ENCODE results near the gene GPR18.

Gene GPR18

GRCh38 chr13:99256283-99256682 lies 1.9 kb downstream of the GPR18 start:
- H4K20me1 ChIP-seq (ENCODE audit: low read depth, low read length) = peaks cover 7% of the 10 kb centered on the region; the same call in 1 of the 2 replicates
- H3F3A ChIP-seq (ENCODE audit: insufficient read depth) = peaks cover 39% of the 10 kb centered on the region
- peak overlapping the region; percentile 72 for H3K4me3 ChIP-seq (ENCODE audit: insufficient read depth, low read length, poor library complexity, severe bottlenecking)
- no peaks in the 10 kb centered on the region for H3K27me3 ChIP-seq (ENCODE audit: low read length)
- no peak for TF ChIP-seq EZH2phosphoT487 (conservative IDR thresholded peaks at IDR 0.05; ENCODE audit: low read length)
- TF ChIP-seq, protein P1, sequence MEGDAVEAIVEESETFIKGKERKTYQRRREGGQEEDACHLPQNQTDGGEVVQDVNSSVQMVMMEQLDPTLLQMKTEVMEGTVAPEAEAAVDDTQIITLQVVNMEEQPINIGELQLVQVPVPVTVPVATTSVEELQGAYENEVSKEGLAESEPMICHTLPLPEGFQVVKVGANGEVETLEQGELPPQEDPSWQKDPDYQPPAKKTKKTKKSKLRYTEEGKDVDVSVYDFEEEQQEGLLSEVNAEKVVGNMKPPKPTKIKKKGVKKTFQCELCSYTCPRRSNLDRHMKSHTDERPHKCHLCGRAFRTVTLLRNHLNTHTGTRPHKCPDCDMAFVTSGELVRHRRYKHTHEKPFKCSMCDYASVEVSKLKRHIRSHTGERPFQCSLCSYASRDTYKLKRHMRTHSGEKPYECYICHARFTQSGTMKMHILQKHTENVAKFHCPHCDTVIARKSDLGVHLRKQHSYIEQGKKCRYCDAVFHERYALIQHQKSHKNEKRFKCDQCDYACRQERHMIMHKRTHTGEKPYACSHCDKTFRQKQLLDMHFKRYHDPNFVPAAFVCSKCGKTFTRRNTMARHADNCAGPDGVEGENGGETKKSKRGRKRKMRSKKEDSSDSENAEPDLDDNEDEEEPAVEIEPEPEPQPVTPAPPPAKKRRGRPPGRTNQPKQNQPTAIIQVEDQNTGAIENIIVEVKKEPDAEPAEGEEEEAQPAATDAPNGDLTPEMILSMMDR (IDR thresholded peaks at IDR 0.05; ENCODE audit: insufficient read depth, low read length, poor library complexity, severe bottlenecking) = no peak
- no peak overlapping the region for H2AFZ ChIP-seq (ENCODE audit: low read depth, low read length, severe bottlenecking)
- H3K79me2 ChIP-seq (ENCODE audit: insufficient read depth, low read length) = peaks cover 25% of the 10 kb centered on the region
- no peaks in the 10 kb centered on the region for H3K9me3 ChIP-seq (ENCODE audit: insufficient read depth, low read length)
- H3K9me2 ChIP-seq (replicated peaks; ENCODE audit: insufficient read depth, low read length) = no peaks in the 10 kb centered on the region
- H3K4me2 ChIP-seq (ENCODE audit: low read depth, low read length, poor library complexity, severe bottlenecking) = peak overlapping the region; percentile 99
- peaks cover 20% of the 10 kb centered on the region; the same call in 1 of the 2 replicates for H3K36me3 ChIP-seq (ENCODE audit: low read length)
- H3K9ac ChIP-seq (ENCODE audit: low read length) = peak overlapping the region; percentile 30; the same call in 1 of the 2 replicates
- H3K27ac ChIP-seq (ENCODE audit: low read depth, low read length) = peak overlapping the region; percentile 93

DNA sequence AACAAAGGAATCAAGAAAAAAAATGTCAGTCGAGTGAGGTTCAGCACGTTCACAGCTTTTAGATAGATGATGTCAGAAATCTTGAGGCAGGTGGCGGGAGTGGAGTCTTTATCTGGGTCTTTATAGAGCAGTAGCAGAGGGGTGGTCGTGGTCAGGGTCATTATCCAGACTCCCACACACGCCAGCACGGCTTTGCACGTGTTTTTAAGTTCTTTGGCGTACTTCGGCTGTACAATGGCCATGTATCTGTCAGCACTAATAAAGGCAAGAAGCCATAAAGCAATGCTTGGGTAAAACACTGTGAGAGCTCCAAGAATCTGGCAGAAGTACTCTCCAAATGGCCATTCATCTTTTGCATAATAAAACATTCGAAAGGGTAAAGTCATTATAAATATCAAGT lies 2.9 kb downstream of the GPR18 start:
- Histone ChIP-seq H3K9me3 (ENCODE audit: insufficient read depth, low read length) (no peaks in the 10 kb centered on the region), H3K4me2 (ENCODE audit: low read depth, low read length, poor library complexity, severe bottlenecking) (peak overlapping the region; percentile 99), H3K4me3 (ENCODE audit: insufficient read depth, low read length, poor library complexity, severe bottlenecking) (no peak overlapping the region), H2AFZ (ENCODE audit: low read depth, low read length, severe bottlenecking) (no peak overlapping the region), H3K36me3 (ENCODE audit: low read length) (peaks cover 20% of the 10 kb centered on the region; the same call in 1 of the 2 replicates), H3K9me2 (replicated peaks; ENCODE audit: insufficient read depth, low read length) (no peaks in the 10 kb centered on the region), H3K9ac (ENCODE audit: low read length) (no peak overlapping the region), H3K27ac (ENCODE audit: low read depth, low read length) (no peak overlapping the region), H3K27me3 (ENCODE audit: low read length) (no peaks in the 10 kb centered on the region), H4K20me1 (ENCODE audit: low read depth, low read length) (peaks cover 7% of the 10 kb centered on the region; the same call in 1 of the 2 replicates), H3K79me2 (ENCODE audit: insufficient read depth, low read length) (peaks cover 25% of the 10 kb centered on the region), H3F3A (ENCODE audit: insufficient read depth) (peaks cover 39% of the 10 kb centered on the region)
- TF ChIP-seq, protein P1 (IDR thresholded peaks at IDR 0.05; ENCODE audit: insufficient read depth, low read length, poor library complexity, severe bottlenecking) = no peak
- TF ChIP-seq EZH2phosphoT487 (conservative IDR thresholded peaks at IDR 0.05; ENCODE audit: low read length) = no peak

GRCh38 chr13:99254830-99255229 lies 3.3 kb downstream of the GPR18 start:
- H3K27ac ChIP-seq (ENCODE audit: low read depth, low read length) = no peak overlapping the region
- H2AFZ ChIP-seq (ENCODE audit: low read depth, low read length, severe bottlenecking) = no peak overlapping the region
- peaks cover 39% of the 10 kb centered on the region for H3F3A ChIP-seq (ENCODE audit: insufficient read depth)
- peaks cover 25% of the 10 kb centered on the region for H3K79me2 ChIP-seq (ENCODE audit: insufficient read depth, low read length)
- no peaks in the 10 kb centered on the region for H3K27me3 ChIP-seq (ENCODE audit: low read length)
- peaks cover 7% of the 10 kb centered on the region; the same call in 1 of the 2 replicates for H4K20me1 ChIP-seq (ENCODE audit: low read depth, low read length)
- no peaks in the 10 kb centered on the region for H3K9me2 ChIP-seq (replicated peaks; ENCODE audit: insufficient read depth, low read length)
- no peak overlapping the region for H3K4me3 ChIP-seq (ENCODE audit: insufficient read depth, low read length, poor library complexity, severe bottlenecking)
- H3K9me3 ChIP-seq (ENCODE audit: insufficient read depth, low read length) = no peaks in the 10 kb centered on the region
- TF ChIP-seq EZH2phosphoT487 (conservative IDR thresholded peaks at IDR 0.05; ENCODE audit: low read length) = no peak
- H3K4me2 ChIP-seq (ENCODE audit: low read depth, low read length, poor library complexity, severe bottlenecking) = no peak overlapping the region
- H3K9ac ChIP-seq (ENCODE audit: low read length) = no peak overlapping the region
- peaks cover 20% of the 10 kb centered on the region; the same call in 1 of the 2 replicates for H3K36me3 ChIP-seq (ENCODE audit: low read length)

DNA sequence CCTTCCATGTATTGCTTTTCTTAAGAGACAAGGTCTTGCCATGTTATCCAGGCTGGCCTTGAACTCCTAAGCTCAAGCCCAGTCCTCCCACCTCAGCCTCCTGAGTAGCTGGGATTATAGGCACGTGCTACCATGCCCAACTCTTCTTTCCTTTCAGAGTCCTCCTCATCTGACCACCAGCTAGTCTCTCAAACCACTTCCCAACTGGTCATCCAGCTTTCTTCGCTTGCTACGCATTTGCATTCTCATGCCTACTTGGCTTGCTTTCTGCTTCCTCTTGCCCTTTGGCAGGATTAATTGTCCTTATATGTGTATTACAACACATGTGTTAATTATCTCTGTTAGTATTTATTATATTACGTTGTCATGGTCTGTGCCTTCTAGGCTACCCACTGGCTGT lies 6.3 kb downstream of the GPR18 start:
- peaks cover 19% of the 10 kb centered on the region; the same call in 1 of the 2 replicates for H3K79me2 ChIP-seq (ENCODE audit: insufficient read depth, low read length)
- TF ChIP-seq, protein P1 (IDR thresholded peaks at IDR 0.05; ENCODE audit: insufficient read depth, low read length, poor library complexity, severe bottlenecking) = no peak
- TF ChIP-seq EZH2phosphoT487 (conservative IDR thresholded peaks at IDR 0.05; ENCODE audit: low read length) = no peak
- no peaks in the 10 kb centered on the region for H3K9me3 ChIP-seq (ENCODE audit: insufficient read depth, low read length)

More for the DNA sequence above, 6.3 kb downstream of the GPR18 start:
- Histone ChIP-seq H3K4me2 (ENCODE audit: low read depth, low read length, poor library complexity, severe bottlenecking) (no peak overlapping the region), H3K9me2 (replicated peaks; ENCODE audit: insufficient read depth, low read length) (no peaks in the 10 kb centered on the region), H4K20me1 (ENCODE audit: low read depth, low read length) (peaks cover 7% of the 10 kb centered on the region; the same call in 1 of the 2 replicates), H3K9ac (ENCODE audit: low read length) (no peak overlapping the region), H2AFZ (ENCODE audit: low read depth, low read length, severe bottlenecking) (no peak overlapping the region), H3K36me3 (ENCODE audit: low read length) (peaks cover 17% of the 10 kb centered on the region; the same call in 1 of the 2 replicates), H3F3A (ENCODE audit: insufficient read depth) (peaks cover 16% of the 10 kb centered on the region), H3K4me3 (ENCODE audit: insufficient read depth, low read length, poor library complexity, severe bottlenecking) (no peak overlapping the region), H3K27me3 (ENCODE audit: low read length) (no peaks in the 10 kb centered on the region), H3K27ac (ENCODE audit: low read depth, low read length) (no peak overlapping the region)
